Hepatocyte (in vitro differentiated cells): Measurements from ENCODE around the gene ZNF665. TPM values are rescaled to one million over a fixed set of nuclear protein-coding genes. Genes with fewer than 3 reads are reported as not detected.

Source experiments
- DNase-seq: peaks from one replicate; pipeline ENCODE4 v3.0.0-alpha.2; 2016; ENCODE audit warnings: low spot score
- H2AFZ ChIP-seq: fragments of 200-600 bp; sonication (generic); 2 replicates; pipeline ENCODE4 v1.6.0; 2016; ENCODE audit warnings: antibody characterized with exemption, mild to moderate bottlenecking
- H3K27ac ChIP-seq: fragments of 200-600 bp; sonication (generic); 2 replicates; pipeline ENCODE4 v1.5.1; 2016; ENCODE audit warnings: mild to moderate bottlenecking
- H3K27me3 ChIP-seq: fragments of 200-600 bp; sonication (generic); 2 replicates; pipeline ENCODE4 v1.6.1; 2016
- H3K36me3 ChIP-seq: fragments of 200-600 bp; sonication (generic); replicated peaks from 2 replicates; pipeline ENCODE4 v1.5.1; 2016; ENCODE audit warnings: low read depth; ENCODE audit not compliant: insufficient read depth
- H3K4me1 ChIP-seq: fragments of 200-600 bp; sonication (generic); 2 replicates; pipeline ENCODE4 v1.5.1; 2016; ENCODE audit warnings: mild to moderate bottlenecking, moderate library complexity; ENCODE audit not compliant: insufficient read depth
- H3K4me2 ChIP-seq: fragments of 200-600 bp; sonication (generic); 2 replicates; pipeline ENCODE4 v1.6.0; 2016
- H3K4me3 ChIP-seq: fragments of 200-600 bp; sonication (generic); 2 replicates; pipeline ENCODE4 v1.5.1; 2016; ENCODE audit warnings: mild to moderate bottlenecking
- H3K79me2 ChIP-seq: fragments of 200-600 bp; sonication (generic); 2 replicates; pipeline ENCODE4 v1.6.0; 2017; ENCODE audit warnings: mild to moderate bottlenecking
- H3K9me2 ChIP-seq: fragments of 200-600 bp; sonication (generic); replicated peaks from 2 replicates; pipeline ENCODE4 v1.6.0; 2017; ENCODE audit warnings: mild to moderate bottlenecking; ENCODE audit not compliant: insufficient read depth
- H3K9me3 ChIP-seq: fragments of 200-600 bp; sonication (generic); 2 replicates; pipeline ENCODE4 v1.5.1; 2016; ENCODE audit warnings: low read depth, mild to moderate bottlenecking
- H4K20me1 ChIP-seq: fragments of 200-600 bp; sonication (generic); 2 replicates; pipeline ENCODE4 v1.6.0; 2016; ENCODE audit warnings: mild to moderate bottlenecking; ENCODE audit not compliant: insufficient read depth, poor library complexity, severe bottlenecking
- CTCF ChIP-seq: fragments of 200-600 bp; sonication (generic); IDR thresholded peaks from 2 replicates; pipeline ENCODE4 v1.5.1; 2016; ENCODE audit warnings: antibody characterized with exemption, mild to moderate bottlenecking; ENCODE audit not compliant: poor library complexity
- EZH2 ChIP-seq: fragments of 200-600 bp; sonication (generic); IDR thresholded peaks from 2 replicates; pipeline ENCODE4 v1.6.1; 2016; ENCODE audit warnings: antibody characterized with exemption, mild to moderate bottlenecking, borderline replicate concordance
- EZH2phosphoT487 ChIP-seq: fragments of 200-600 bp; sonication (generic); IDR thresholded peaks from one replicate; pipeline ENCODE4 v1.6.1; 2018; ENCODE audit warnings: antibody characterized with exemption, mild to moderate bottlenecking, low read depth, moderate library complexity; ENCODE audit not compliant: unreplicated experiment, severe bottlenecking
- WGBS: methylation state at CpG from one replicate; pipeline ENCODE4 v1.1.6; 2016; ENCODE audit warnings: low lambda C conversion rate; ENCODE audit errors: missing lambda C conversion rate; 5-methylcytosine and 5-hydroxymethylcytosine counted together
- polyA plus RNA-seq: library from polyadenylated mRNA; unstranded; fragments of >200 nt; fragmentation: Nextera tagmentation; extraction: Ambion mirVana; gene quantifications from 2 replicates; pipeline ENCODE4 v1.2.1, GENCODE V29; 2016
- total RNA-seq: library from RNA; depleted of rRNA; stranded (reverse); fragments of >200 nt; gene quantifications from 2 replicates; pipeline ENCODE4 v1.2.3, GENCODE V29; 2014

ZNF665 gene
- total and polyA plus RNA-seq, 2 experiments from 2014 or later = 3.6 to 4.5 TPM

- no peaks in the 10 kb centered on the region for H3K9me2 ChIP-seq
- H3K27me3 ChIP-seq = no peaks in the 10 kb centered on the region
- DNase-seq = no peak
- no peaks in the 10 kb centered on the region for H3K36me3 ChIP-seq
- no peak overlapping the region for H3K4me2 ChIP-seq
- no peaks in the 10 kb centered on the region for H3K79me2 ChIP-seq
- WGBS = 58% methylated on average over 5 of the region's 6 CpGs
- no peaks in the 10 kb centered on the region for H3K4me1 ChIP-seq
- no peaks in the 10 kb centered on the region for H3K9me3 ChIP-seq
- H3K4me3 ChIP-seq = no peak overlapping the region
- H2AFZ ChIP-seq = no peak overlapping the region
- TF ChIP-seq EZH2phosphoT487 (no peak), EZH2 (no peak), CTCF (no peak)
- H3K27ac ChIP-seq = peak overlapping the region; percentile 53
- no peaks in the 10 kb centered on the region for H4K20me1 ChIP-seq
These were observed 9.9 kb downstream of the ZNF665 start for GRCh38 chr19:53183146-53183764.

GRCh38 chr19:53182202-53182601 is 11.0 kb downstream of the ZNF665 start:
- 93% methylated on average over 10 of the region's 10 CpGs for WGBS
- H3K4me2 ChIP-seq = no peak overlapping the region

GRCh38 chr19:53177986-53178385 is 15.2 kb downstream of the ZNF665 start:
- no peak overlapping the region for H3K27ac ChIP-seq
- no peaks in the 10 kb centered on the region for H3K27me3 ChIP-seq
- H3K9me3 ChIP-seq = no peaks in the 10 kb centered on the region
- 92% methylated on average over 5 of the region's 5 CpGs for WGBS
- H3K36me3 ChIP-seq = no peaks in the 10 kb centered on the region
- no peak for DNase-seq
- TF ChIP-seq CTCF = no peak
- TF ChIP-seq EZH2 = no peak
- TF ChIP-seq EZH2phosphoT487 = no peak
- no peak overlapping the region for H3K4me3 ChIP-seq
- H3K4me2 ChIP-seq = no peak overlapping the region
- H2AFZ ChIP-seq = no peak overlapping the region
- H3K4me1 ChIP-seq = no peaks in the 10 kb centered on the region
- no peaks in the 10 kb centered on the region for H4K20me1 ChIP-seq
- no peaks in the 10 kb centered on the region for H3K9me2 ChIP-seq
- H3K79me2 ChIP-seq = no peaks in the 10 kb centered on the region

More at GRCh38 chr19:53182202-53182601, 11.0 kb downstream of the ZNF665 start:
- Histone ChIP-seq H3K79me2 (no peaks in the 10 kb centered on the region), H3K27me3 (no peaks in the 10 kb centered on the region), H2AFZ (no peak overlapping the region), H3K4me3 (no peak overlapping the region), H4K20me1 (no peaks in the 10 kb centered on the region), H3K4me1 (no peaks in the 10 kb centered on the region), H3K9me3 (no peaks in the 10 kb centered on the region), H3K36me3 (no peaks in the 10 kb centered on the region), H3K27ac (peak overlapping the region; percentile 53), H3K9me2 (no peaks in the 10 kb centered on the region)
- DNase-seq = no peak
- no peak for TF ChIP-seq EZH2
- no peak for TF ChIP-seq CTCF
- no peak for TF ChIP-seq EZH2phosphoT487
